Lower leg skin (tissue), 4 donors: Measurements from ENCODE around the gene MANEA. TPM values are rescaled to one million over a fixed set of nuclear protein-coding genes. Genes with fewer than 3 reads are reported as not detected.

Source experiments
- DNase-seq, 2 donors: peaks; one replicate each; pipeline ENCODE4 v3.0.0-alpha.2; 2019; ENCODE audit warnings: low spot score in 2 of 2
- H3K4me3 ChIP-seq: fragments of 200-600 bp; sonication (generic); 2 replicates; pipeline ENCODE4 v1.5.1; 2017; ENCODE audit warnings: mild to moderate bottlenecking, low read depth; ENCODE audit not compliant: poor library complexity, severe bottlenecking
- POLR2A ChIP-seq, 2 donors: fragments of 450-650 bp; IDR thresholded peaks; one replicate each; pipeline ENCODE4 v1.6.1; 2016 to 2017; ENCODE audit warnings: antibody characterized with exemption in 2 of 2, mild to moderate bottlenecking in 1 of 2, moderate library complexity in 1 of 2
- WGBS, 2 donors: methylation state at CpG; one replicate each; pipeline ENCODE4 v1.1.5; 2018; 5-methylcytosine and 5-hydroxymethylcytosine counted together
- intact Hi-C: fragments of 100-400 bp; cut with DNase I; formaldehyde crosslinking; loops from one replicate; pipeline ENCODE4 v1.15.0; 2023; ENCODE audit warnings: low total_unique reads
- total RNA-seq, 4 donors: library from RNA; depleted of rRNA; stranded (reverse); fragments of >200 nt; gene quantifications; one replicate each; pipeline ENCODE4 v1.1.0, GENCODE V29; 2016
- TF ChIP-seq, protein P1 (sequence below), 3 donors: fragments of 450-650 bp; IDR thresholded peaks; one replicate each; pipeline ENCODE4 v1.5.1; 2016; ENCODE audit warnings: antibody characterized with exemption in 3 of 3, mild to moderate bottlenecking in 3 of 3, moderate library complexity in 2 of 3

The MANEA gene
- total RNA-seq, 4 donors from 2014 or later: 4.9 to 9.3 (median 6.5) TPM

GRCh38 chr6:95589067-95589466, 11.7 kb downstream of the MANEA start:
- 86 to 98% methylated on average over 1 of the region's 1 CpG for WGBS, 2 donors
- TF ChIP-seq POLR2A (IDR thresholded peaks at IDR 0.05): no peak
- TF ChIP-seq, protein P1, sequence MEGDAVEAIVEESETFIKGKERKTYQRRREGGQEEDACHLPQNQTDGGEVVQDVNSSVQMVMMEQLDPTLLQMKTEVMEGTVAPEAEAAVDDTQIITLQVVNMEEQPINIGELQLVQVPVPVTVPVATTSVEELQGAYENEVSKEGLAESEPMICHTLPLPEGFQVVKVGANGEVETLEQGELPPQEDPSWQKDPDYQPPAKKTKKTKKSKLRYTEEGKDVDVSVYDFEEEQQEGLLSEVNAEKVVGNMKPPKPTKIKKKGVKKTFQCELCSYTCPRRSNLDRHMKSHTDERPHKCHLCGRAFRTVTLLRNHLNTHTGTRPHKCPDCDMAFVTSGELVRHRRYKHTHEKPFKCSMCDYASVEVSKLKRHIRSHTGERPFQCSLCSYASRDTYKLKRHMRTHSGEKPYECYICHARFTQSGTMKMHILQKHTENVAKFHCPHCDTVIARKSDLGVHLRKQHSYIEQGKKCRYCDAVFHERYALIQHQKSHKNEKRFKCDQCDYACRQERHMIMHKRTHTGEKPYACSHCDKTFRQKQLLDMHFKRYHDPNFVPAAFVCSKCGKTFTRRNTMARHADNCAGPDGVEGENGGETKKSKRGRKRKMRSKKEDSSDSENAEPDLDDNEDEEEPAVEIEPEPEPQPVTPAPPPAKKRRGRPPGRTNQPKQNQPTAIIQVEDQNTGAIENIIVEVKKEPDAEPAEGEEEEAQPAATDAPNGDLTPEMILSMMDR (IDR thresholded peaks at IDR 0.05): no peak
- H3K4me3 ChIP-seq: no peak overlapping the region
- intact Hi-C loops: no loop called here
- DNase-seq: no peak

DNA sequence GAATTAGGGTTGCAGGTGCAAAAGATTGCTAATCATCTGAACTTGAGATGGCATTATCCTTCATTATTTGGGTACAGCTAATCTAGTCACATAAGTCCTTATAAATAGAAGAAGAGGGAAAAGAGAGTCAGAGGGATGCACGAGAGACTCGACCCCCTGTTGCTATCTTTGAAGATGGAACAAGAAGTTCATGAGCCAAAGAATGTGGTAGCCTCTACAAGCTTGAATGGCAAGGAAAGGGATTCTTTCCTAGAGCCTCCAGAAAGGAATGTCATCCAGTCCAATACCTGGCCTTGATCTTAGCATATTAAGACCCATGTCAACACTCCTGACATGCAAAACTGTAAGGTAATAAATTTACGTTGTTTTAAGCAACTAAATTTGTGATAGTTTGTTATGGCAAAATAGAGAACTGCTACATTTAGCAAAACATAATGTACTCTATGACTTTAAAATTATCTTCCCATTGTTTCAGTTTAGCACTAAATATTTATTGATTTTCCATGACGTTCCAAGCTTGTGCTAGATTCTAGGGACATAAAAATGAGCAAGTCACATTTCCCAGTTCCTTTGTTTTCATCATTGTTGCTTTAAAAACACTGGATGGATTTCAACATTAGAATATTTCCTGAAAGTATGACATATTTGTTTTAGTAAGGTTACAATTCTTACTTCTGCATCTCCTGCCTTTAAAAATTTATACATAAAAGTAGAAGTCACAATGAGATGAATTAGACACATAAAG, 12.7 kb downstream of the MANEA start:
- WGBS, 2 donors: 71 to 80% methylated on average over 4 of the region's 4 CpGs
- DNase-seq: no peak
- TF ChIP-seq POLR2A (IDR thresholded peaks at IDR 0.05): no peak
- TF ChIP-seq, protein P1 (IDR thresholded peaks at IDR 0.05): no peak
- intact Hi-C loops: no loop called here
- no peak overlapping the region for H3K4me3 ChIP-seq

- WGBS, 2 donors: 42 to 45% methylated on average over 2 of the region's 2 CpGs
- TF ChIP-seq, protein P1 (IDR thresholded peaks at IDR 0.05): no peak
- TF ChIP-seq POLR2A (IDR thresholded peaks at IDR 0.05): no peak
- DNase-seq: no peak
- no peak overlapping the region for H3K4me3 ChIP-seq
- intact Hi-C loops: no loop called here
Observed at GRCh38 chr6:95593025-95593424, 15.7 kb downstream of the MANEA start.

DNA sequence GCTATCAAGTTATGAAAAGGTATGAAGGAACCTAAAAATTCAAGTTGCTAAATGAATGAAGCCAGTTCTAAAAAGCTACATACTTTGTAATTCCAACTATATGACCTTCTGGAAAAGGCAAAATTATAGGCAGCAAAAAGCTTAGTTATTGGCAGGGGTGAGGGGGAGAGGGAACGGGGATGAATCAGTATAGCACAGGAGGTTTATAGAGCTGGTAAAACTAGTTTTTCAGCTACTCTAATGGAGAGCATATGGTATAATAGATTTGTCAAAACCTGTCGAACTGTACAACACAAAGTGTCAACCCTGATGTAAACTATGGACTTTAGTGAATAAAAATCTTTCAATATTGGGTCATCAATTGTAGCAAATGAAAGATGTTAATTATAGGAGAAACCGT, 18.7 kb downstream of the MANEA start:
- no peak overlapping the region for H3K4me3 ChIP-seq
- DNase-seq: no peak
- 48 to 58% methylated on average over 3 of the region's 3 CpGs for WGBS, 2 donors
- intact Hi-C loops: no loop called here
- TF ChIP-seq POLR2A (IDR thresholded peaks at IDR 0.05): no peak
- TF ChIP-seq, protein P1 (IDR thresholded peaks at IDR 0.05): no peak

- TF ChIP-seq POLR2A (IDR thresholded peaks at IDR 0.05): no peak
- TF ChIP-seq, protein P1 (IDR thresholded peaks at IDR 0.05): no peak
- no peak for DNase-seq
- H3K4me3 ChIP-seq: no peak overlapping the region
- intact Hi-C loops: no loop called here
Observed at GRCh38 chr6:95599706-95600105, 22.4 kb downstream of the MANEA start.

GRCh38 chr6:95601133-95601532, 23.8 kb downstream of the MANEA start:
- no peak for DNase-seq
- 62 to 69% methylated on average over 3 of the region's 3 CpGs for whole genome bisulfite sequencing, 2 donors
- intact Hi-C loops: no loop called here
- no peak overlapping the region for H3K4me3 ChIP-seq
- no peak for TF ChIP-seq POLR2A (IDR thresholded peaks at IDR 0.05)
- TF ChIP-seq, protein P1 (IDR thresholded peaks at IDR 0.05): no peak
